Measurements from ENCODE around the gene ANKS1B. TPM values are rescaled to one million over a fixed set of nuclear protein-coding genes. Genes with fewer than 3 reads are reported as not detected.

The ANKS1B gene
- total RNA-seq, 1 donor from 2014 or later, result 2.3 TPM

- TF ChIP-seq CTCF (IDR thresholded peaks at IDR 0.05), result no peak
- H3K9me3 Mint-ChIP-seq (ENCODE audit: low read depth), result peaks cover 4% of the 10 kb centered on the region
- H3K27ac Mint-ChIP-seq (ENCODE audit: unreplicated experiment), result no peak overlapping the region
- no peaks in the 10 kb centered on the region for H3K4me1 Mint-ChIP-seq (ENCODE audit: low read depth)
- no peaks in the 10 kb centered on the region for H3K36me3 Mint-ChIP-seq (ENCODE audit: low read depth)
- peaks cover 13% of the 10 kb centered on the region for H3K27me3 Mint-ChIP-seq (ENCODE audit: low read depth)
- DNase-seq (ENCODE audit: low spot score), result no peak
- no peak overlapping the region for H3K4me3 Mint-ChIP-seq (ENCODE audit: unreplicated experiment)
Measured at GRCh38 chr12:99142651-99143050, 842.1 kb downstream of the ANKS1B start.

DNA sequence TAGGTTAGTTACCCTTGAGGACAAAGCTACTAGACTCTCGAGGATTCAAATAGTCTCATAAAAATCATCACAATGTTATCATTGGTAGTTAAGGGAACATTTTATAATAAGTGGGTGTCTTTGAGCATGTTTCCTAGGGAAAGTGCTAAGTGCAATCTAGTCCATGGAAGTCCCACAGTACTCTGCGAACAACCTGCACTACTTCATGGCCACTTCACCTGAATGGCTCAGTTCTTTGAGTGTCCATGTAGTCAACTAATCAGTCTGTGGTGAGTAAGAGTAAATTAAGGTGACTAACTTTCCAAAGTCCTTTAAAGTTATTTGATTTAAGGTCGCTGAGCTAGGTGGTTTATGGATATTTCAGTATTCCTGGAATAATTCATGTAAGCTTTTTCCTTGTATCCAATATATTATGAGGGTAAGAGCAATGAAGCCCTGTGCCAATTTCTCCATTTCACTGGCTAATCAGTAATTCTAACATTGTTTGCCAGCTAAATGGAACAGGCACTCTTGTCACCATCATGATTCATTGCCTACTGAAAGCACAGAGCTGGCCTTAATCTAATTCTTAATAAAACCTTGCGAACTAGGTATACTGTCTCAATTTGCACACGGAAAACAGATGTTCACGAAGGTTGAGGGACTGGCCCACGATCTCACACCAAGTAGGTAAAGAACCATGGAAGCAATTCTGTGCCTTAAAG lies 844.6 kb downstream of the ANKS1B start:
- Mint-ChIP-seq H3K4me1 (ENCODE audit: low read depth) (no peaks in the 10 kb centered on the region), H3K9me3 (ENCODE audit: low read depth) (peaks cover 4% of the 10 kb centered on the region), H3K36me3 (ENCODE audit: low read depth) (no peaks in the 10 kb centered on the region), H3K27me3 (ENCODE audit: low read depth) (peaks cover 17% of the 10 kb centered on the region), H3K4me3 (ENCODE audit: unreplicated experiment) (no peak overlapping the region), H3K27ac (ENCODE audit: unreplicated experiment) (no peak overlapping the region)
- TF ChIP-seq CTCF (IDR thresholded peaks at IDR 0.05), result no peak
- DNase-seq (ENCODE audit: low spot score), result no peak

- no peak for TF ChIP-seq CTCF (IDR thresholded peaks at IDR 0.05)
- no peak for DNase-seq (ENCODE audit: low spot score)
- no peaks in the 10 kb centered on the region for H3K4me1 Mint-ChIP-seq (ENCODE audit: low read depth)
- H3K4me3 Mint-ChIP-seq (ENCODE audit: unreplicated experiment), result no peak overlapping the region
- no peaks in the 10 kb centered on the region for H3K36me3 Mint-ChIP-seq (ENCODE audit: low read depth)
- peaks cover 17% of the 10 kb centered on the region for H3K27me3 Mint-ChIP-seq (ENCODE audit: low read depth)
- H3K27ac Mint-ChIP-seq (ENCODE audit: unreplicated experiment), result no peak overlapping the region
- no peaks in the 10 kb centered on the region for H3K9me3 Mint-ChIP-seq (ENCODE audit: low read depth)
Measured at GRCh38 chr12:99138393-99138792, 846.3 kb downstream of the ANKS1B start.

GRCh38 chr12:99137124-99137855 lies 847.4 kb downstream of the ANKS1B start:
- no peak for DNase-seq (ENCODE audit: low spot score)
- no peaks in the 10 kb centered on the region for H3K4me1 Mint-ChIP-seq (ENCODE audit: low read depth)
- H3K27ac Mint-ChIP-seq (ENCODE audit: unreplicated experiment), result no peak overlapping the region
- TF ChIP-seq CTCF (IDR thresholded peaks at IDR 0.05), result no peak
- peaks cover 17% of the 10 kb centered on the region for H3K27me3 Mint-ChIP-seq (ENCODE audit: low read depth)
- H3K9me3 Mint-ChIP-seq (ENCODE audit: low read depth), result no peaks in the 10 kb centered on the region
- H3K4me3 Mint-ChIP-seq (ENCODE audit: unreplicated experiment), result no peak overlapping the region
- no peaks in the 10 kb centered on the region for H3K36me3 Mint-ChIP-seq (ENCODE audit: low read depth)

DNA sequence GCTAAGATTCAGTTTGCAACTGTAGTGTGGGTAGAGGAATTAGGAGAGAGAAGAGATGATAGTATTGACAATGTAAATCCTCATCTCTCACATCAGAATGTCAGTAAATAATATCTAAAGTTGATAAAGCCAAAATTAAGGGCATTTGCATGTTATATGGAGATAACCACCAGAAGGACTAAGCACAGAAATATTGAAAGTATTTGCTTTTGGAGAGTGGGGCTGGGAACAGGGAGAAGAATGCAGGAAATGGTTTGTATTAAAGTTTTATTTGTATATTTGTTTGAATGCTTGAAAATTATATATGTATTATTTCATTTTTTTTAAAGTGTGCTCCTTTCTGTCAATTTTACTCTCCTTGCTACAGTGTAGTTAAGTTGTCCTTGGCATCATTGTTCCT lies 848.2 kb downstream of the ANKS1B start:
- no peak for TF ChIP-seq CTCF (IDR thresholded peaks at IDR 0.05)
- no peak overlapping the region for H3K27ac Mint-ChIP-seq (ENCODE audit: unreplicated experiment)
- H3K4me1 Mint-ChIP-seq (ENCODE audit: low read depth), result no peaks in the 10 kb centered on the region
- no peak for DNase-seq (ENCODE audit: low spot score)
- no peaks in the 10 kb centered on the region for H3K9me3 Mint-ChIP-seq (ENCODE audit: low read depth)
- no peaks in the 10 kb centered on the region for H3K36me3 Mint-ChIP-seq (ENCODE audit: low read depth)
- peaks cover 17% of the 10 kb centered on the region for H3K27me3 Mint-ChIP-seq (ENCODE audit: low read depth)
- no peak overlapping the region for H3K4me3 Mint-ChIP-seq (ENCODE audit: unreplicated experiment)
